GM11168 (cell line): ENCODE results near the gene PDE3A.
"Not testable (repeated sequence)": the region's sequence is repeated elsewhere in the genome, so short reads cannot be mapped to it uniquely, and the experiment has no call there.

ENCODE experiments used
- in situ Hi-C: fragments of 300-500 bp; cut with MboI; formaldehyde crosslinking; loops from one replicate; pipeline ENCODE4 v1.12.0; 2022; ENCODE audit warnings: low sequenced_read_pairs; ENCODE audit not compliant: unreplicated experiment

Gene PDE3A

DNA sequence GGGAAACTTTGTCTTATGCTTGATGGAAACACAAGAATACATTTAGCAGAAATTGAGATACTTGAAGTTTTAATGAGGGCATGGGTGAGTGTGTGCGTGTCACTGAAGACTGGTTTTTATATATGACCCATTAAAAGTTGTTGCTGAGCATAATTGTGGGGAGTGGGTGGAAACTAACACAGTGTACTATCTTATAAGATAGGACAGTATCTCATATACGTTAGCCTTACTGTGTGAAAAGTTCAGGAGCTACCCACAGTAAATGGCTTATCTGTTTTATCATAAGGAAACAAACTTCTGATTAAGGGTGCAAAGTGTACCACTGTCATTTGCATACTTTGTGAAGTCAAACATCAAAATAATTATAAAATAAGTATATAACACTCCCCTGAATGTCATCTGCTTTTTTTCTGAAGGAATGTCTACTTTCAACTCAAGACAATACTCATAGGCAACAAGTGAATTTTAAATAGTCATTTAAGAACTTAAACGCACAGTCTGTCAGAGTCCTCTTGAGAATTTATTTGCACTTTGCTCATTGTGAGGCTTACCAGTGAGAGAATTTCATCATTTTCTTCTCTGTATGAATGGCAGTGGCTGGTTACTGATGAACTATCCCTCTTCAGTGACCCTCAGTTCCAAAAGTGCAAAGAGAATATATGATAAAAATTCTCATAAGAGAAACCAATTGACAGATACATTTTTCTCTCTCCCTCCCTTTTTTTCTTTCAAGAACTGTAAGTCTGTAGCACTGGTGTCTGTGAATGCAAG, 4.2 kb downstream of the PDE3A start:
- in situ Hi-C loops, result no loop called here

DNA sequence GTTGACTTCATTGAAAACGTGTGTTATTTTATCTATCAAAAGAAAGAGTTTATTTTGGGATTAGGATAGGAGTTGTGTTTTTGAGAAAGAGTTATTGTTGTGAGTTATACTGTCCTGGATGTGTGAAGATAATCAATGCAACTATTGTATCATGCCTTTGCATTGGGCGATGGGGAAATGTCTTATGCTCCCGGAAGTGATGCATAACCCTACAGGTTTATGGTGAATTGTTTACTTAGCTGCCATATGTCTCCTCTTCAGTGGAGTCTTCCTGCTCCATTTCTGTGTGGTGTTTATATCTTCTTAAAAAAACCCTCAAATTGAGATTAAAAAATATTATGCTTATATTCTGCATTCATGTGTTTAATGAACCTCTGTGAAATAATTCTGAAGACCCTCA, 6.5 kb downstream of the PDE3A start:
- in situ Hi-C loops, result no loop called here

DNA sequence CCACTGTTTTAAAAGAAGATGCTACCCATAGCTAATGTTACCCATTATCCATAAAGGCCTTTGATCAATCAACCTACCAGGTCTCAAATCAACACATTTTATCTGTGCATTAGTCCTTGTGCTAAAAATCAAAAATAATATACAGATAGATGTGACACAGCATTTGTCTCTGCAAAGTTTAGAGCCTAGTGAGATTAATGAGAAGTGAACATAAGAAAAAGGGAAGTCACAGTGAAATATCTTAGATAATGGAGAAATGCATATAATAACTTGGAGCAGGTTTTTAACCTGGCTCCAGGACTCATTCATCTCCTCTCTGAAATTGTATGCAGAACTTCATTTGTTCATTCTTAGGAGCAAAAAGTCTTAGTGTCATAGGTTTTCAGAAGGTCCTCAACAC, 7.2 kb downstream of the PDE3A start:
- in situ Hi-C loops, result no loop called here

DNA sequence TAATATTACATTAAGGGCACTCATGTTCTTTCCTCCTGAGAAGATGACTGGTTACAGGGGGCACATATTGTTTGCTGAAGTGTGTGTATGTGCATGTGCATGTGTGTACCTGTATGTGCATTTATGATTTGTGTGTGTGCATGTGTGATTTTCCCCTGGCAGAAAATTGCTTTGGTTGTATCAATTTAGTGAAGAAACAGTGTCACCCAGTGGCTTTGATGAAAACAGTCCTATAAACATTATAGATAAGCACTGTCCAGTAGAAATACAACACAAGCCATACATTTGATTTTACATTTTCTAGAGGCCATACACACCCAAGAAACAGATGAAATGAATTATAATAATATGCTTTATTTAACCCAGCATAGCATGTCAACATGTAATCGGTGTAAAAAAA, 8.6 kb downstream of the PDE3A start:
- in situ Hi-C loops, result no loop called here

DNA sequence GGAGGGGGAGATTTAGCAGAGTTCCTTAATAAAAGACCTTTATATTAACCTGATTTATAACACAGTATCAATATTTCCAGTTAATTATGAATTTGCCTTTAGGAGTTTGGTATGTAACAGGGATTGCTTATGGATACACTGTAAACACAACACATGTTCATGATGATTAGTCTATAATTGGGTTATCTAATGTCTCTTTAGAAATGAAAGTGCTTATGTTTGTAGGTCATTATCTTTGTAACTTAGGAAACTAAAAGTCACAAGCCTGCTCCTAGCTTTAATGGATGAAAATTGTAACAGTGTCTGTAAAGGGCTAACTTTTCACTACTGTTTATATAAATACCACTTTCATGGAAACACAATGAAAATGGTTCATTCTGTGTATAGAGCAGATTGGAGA, 9.4 kb downstream of the PDE3A start:
- in situ Hi-C loops, result no loop called here

DNA sequence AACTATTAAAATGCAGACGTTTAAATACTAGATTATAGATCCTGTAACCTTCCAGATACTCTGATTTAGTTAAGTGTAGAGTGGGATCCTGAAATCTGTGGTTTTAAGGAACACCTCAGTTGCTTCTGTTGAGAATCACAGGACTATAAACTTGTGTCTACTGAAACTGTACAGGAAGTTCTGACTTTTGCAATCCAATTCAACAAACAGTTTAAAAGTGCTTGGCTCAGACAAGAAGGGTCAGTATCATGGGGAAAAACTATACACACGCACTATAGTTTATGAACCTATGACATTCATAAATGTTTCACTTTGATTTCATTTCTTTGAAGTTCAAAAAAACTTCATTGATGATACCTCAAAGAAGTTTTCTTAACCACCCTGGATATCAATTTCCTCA, 13.8 kb downstream of the PDE3A start:
- in situ Hi-C loops, result no loop called here

DNA sequence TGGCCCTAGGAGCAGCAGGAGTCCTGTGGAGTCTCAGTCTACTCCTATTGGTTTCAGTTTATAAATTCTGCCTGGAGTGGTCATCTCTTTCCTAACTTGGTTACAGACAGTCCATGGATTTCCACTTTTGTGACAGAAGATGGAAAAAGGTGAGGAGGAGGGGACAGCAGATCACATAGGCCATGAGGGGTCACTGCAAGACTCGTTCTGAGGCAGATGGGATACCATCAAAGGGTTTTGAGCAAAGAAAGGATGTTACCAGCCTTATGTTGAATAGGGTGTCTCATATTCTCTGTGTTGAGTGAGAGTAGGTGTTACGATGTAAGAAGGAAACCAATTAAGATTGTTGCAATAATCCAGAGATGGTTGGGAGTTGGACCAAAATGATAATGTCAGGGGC, 15.3 kb downstream of the PDE3A start:
- in situ Hi-C loops, result no loop called here

DNA sequence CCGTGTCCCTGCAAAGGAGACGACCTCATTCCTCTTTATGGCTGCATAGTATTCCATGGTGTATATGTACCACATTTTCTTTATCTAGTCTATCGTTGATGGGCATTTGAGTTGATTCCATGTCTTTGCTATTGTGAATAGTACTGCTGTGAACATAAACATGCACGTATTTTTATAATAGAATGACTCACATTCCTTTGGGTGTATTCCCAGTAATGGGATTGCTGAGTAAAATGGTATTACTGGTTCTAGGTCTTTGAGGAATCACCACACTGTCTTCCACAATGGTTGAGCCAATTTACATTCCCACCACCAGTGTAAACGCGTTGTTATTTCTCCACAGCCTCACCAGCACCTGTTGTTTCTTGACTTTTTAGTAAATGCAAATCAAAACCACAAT, 16.5 kb downstream of the PDE3A start:
- in situ Hi-C loops, result not testable (repeated sequence)

DNA sequence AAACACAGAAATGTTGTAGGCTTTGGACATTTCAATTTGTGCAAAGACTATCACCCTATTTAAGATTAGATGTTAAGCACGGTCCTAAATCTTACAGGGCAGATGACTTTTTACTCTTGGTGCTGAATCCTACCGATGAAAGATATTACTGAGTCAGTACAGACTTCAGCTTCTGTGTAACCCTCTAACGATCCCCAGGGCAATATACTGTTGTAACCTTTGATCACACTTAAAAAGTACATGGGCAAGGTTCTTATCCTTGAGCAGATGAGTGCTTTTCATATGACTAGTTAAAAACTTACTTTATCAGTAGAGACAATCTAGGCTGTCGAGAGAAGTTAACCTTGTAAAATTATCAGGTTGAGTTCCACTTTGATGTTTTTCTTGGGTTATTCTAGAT, 22.5 kb downstream of the PDE3A start:
- in situ Hi-C loops, result no loop called here

DNA sequence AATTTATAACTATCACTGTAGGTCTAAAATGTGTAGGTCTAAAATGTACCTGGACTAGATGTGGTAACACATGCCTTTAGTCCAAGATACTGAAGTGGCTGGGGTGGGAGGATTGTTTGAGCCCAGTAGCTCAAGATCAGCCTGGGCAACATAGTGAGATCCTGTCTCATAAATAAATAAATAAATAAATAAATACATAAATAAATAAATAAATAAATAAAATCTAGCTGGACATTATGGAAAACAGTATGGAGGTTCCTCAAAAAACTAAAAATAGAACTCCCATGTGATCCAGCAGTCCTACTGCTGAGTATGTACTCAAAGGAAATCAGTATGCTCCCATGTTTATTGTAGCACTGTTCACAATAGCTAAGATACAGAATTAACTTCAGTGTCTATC, 24.0 kb downstream of the PDE3A start:
- in situ Hi-C loops, result no loop called here

DNA sequence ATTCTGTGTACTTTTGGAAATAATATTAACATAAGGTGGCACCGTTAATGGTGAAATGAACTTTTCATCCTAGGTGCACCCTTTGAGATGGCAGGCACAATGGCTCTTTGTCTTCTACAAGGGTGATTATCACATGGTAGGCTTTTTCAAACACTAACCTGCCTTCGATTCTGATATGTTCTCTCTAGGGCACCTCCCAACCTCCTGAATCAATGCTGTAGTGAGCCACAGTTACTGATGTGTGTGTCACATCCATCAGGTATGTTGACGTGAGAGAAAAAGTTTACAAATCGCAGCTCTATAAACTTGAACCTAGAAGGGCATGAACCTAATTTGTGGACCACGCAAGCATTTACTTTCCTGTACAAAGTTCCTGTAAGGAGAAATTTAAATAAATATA, 25.4 kb downstream of the PDE3A start:
- in situ Hi-C loops, result no loop called here

DNA sequence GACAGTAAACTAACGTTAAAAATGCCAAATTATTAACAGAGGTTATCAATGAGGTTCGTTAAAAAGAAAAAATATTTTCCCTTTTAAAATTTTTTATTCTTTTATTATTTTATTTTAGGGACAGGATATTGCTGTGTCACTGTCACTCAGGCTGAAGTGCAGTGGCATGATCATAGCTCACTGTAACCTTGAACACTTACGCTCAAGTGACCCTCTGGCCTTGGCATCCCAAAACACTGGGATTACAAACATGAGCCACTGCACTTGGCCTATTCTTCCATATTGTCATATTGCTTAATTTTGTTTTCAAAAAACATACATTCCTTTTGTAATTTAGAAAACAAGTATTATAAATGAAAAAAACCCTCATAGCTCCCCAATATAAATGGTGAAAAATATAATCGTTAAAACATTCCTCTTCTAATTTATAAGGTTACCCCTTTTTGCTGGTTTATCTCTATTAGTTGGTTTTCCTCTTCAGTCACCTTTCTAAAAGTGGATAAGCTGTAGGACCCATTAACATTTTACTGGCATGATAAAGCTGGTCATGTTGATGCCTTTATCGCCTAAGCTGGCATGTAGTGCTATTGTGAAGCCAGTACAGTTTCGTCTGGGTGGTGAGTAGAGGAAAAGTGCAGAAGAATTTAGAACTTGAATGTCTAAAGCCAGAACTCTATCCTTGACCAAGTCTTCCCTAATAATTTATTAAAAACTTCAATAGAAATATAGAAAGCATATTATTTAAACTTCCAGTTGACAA, 27.6 kb downstream of the PDE3A start:
- in situ Hi-C loops, result no loop called here

DNA sequence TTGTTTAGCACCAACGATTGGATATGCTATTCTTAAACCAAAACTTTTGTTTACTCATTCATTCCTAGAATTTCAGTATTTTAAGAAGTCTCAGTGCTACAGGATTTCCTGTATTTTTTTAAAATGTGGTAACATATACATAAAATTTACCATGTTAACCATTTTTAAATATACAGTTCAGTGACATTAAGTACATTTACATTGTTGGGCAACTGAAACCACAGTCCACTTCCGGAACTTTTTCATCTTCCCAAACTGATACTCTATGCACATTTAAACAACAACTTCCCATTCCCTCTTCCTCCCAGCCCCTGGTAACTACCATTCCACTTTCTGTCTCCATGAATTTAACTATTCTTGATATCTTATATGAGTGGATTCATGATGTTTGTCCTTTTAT, 30.3 kb downstream of the PDE3A start:
- in situ Hi-C loops, result no loop called here

DNA sequence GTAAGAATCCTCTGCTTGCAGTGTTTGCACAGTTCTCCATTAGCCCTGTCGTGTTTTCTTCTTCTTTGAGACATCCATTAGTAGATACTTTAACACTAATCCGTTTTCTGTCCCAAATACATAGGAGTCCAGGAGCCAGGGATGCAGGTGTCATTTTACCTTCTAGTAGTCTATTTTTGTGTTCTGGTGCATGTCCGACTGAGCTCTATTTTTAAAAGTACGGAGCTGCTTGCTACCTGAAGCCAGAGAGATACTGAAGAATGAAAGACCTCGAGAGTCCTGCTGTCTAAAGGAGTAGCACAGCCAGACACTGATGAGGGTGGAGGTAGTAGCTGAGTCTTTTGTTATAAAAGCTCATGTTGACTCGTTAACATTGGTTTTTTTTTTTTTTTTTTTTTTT, 31.7 kb downstream of the PDE3A start:
- in situ Hi-C loops, result no loop called here

DNA sequence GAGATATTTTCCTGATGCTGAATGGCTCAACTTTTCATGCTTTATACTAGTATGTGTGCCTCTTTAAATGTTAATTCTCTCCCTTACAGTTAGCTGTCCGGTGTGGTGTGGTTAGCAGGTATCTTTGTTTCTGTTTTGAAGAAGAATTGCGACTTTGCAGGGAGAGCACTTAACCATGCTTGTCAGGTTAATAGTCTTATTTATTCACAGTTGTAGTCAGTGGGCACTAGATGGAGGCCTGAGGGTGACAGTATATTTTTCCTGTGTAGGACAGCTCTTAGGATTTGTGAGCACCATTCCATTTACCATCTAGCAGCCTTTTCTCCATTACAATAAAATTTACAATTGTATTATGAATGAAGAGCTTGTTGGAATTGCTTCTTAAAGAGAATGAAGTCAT, 34.9 kb downstream of the PDE3A start:
- in situ Hi-C loops, result no loop called here

DNA sequence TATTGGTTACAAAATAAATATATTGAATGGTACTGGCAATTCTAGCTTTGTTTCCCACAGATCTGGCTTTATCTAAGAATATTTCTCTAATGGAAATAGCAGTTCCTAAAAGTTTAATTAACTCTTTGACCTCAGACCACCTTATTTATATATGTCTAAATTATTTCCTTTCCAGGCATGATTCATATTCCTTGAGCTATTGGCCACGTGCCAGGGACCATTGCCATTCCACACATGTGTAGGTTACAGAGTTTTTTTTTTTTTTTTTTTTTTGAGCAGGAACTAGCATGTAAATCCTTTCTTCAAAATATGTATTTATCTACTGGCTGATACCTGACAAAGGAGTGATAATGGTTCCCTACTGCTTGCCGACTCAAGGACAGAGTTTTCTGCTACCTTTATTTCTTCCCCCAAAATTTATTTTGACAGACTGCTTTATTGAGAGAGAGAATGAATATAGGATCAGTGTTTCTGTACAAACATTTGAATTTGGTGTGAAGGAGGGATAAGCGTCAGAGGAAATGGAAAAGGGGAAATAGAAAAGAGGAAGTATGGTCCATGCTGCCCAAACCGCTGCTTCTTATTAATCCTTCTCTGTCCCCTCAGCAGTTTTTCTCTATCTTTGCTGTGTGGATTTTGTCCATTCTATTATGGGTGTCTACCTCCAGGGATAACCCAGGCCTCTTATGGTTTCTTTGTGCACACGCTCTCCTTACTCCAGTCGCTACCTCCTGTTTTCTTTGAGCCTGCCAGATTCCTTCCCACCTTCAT, 36.4 kb downstream of the PDE3A start:
- in situ Hi-C loops, result no loop called here

DNA sequence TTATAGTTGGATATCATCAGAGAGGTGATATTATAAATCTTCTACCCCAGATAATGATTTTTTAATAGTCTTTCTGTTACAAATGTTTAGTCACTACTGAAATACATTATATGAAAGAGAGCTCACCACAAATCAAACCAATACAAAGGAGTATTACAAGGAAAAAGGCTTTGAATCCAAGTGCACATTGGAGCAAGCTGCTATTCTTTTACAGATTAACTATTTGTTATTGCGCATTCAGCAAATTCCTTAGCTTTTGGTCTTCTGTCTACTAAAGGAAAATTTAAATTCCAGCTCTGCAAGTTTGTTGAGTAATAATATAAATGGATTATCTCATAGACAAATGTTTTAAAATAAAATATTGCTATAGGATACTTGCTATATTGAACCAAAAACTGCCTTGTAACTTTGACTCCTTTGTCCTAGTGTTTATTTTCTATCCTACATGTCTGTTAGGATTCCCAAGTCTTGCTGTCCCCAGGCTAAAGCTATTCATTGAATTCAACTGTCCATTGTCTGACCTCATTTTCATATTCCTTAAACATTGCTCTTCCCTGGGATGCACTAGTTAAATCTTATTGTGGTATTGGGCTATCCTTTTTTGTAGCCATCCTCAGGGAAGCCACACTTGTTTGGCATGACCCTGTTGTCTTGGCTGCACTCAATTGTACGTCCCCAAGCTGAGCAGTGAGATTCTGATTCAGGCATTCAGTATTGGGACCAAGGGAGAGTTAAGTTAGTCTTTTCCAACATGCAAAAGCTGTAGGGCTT, 41.5 kb downstream of the PDE3A start:
- in situ Hi-C loops, result no loop called here

DNA sequence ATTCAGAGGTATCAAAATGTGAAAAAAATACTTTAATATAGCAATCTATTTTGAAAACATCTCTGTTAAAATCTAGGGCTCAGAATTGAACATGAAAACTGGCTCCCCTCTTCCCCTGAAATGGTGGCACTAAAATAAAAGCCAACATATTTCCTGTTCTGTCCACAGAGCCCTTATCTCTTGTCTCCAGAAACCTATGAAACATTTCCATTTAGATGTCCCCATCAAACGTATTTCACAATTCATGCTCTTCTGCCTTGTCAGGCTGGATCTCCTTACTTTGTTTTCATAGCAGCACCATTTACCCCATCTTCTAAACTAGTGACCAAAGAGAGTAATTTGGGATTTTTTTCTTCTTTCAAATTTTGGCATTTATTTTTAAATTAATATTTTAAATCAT, 42.4 kb downstream of the PDE3A start:
- in situ Hi-C loops, result no loop called here

DNA sequence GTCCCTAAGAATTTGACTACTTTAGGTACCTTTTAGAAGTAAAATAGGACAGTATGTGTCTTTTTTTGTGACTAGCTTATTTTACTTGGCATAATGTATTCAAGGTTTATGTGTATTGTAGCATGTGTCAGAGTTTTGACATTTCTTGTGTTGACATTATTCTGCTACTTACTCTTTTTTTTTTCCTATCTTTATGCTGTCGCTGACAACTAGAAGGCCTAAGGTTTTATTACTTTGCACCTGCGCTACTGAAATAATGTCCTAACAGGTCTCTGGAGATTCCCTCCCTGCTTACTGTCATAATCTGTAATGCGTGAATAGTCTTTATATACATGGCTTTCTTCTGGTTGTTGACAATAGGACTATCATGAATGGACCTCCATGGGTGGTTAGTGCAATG, 43.0 kb downstream of the PDE3A start:
- in situ Hi-C loops, result no loop called here

DNA sequence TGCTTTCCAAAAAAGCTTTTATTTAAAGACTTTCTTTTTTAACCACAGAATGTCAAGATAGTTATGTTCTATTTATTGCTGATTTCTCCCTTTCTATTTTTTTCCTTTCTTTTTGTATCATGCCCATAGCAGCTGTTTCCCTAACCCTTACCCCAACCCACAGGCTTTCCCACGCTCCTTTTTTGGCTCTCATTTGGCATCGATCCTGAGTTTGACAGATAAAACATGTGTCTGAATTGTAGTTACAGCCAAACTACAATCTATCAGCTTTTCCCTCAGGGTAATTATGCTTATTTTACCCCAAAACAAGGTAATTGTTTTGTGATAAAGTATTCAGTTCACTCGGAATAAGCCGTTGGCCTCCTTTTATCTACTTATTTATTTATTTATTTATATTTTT, 46.7 kb downstream of the PDE3A start:
- in situ Hi-C loops, result no loop called here

DNA sequence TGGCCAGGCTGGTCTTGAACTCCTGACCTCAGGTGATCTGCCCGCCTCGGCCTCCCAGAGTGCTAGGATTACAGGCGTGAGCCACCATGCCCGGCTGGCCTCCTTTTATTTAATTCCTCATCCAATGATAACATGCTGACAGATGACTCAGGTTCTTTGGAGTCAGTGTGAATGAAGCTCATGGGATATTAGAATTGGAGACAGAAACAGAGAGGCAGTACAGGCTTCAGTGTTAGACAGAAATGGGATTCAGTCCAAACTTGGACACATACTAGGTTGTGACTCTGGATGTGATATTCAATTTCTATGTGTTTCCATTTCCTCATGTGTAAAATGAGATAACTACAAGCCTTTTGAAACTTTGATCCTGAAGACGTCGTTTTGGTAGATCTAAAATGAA, 47.3 kb downstream of the PDE3A start:
- in situ Hi-C loops, result no loop called here
